ENCODE data around the gene PRKAG2.

DNA sequence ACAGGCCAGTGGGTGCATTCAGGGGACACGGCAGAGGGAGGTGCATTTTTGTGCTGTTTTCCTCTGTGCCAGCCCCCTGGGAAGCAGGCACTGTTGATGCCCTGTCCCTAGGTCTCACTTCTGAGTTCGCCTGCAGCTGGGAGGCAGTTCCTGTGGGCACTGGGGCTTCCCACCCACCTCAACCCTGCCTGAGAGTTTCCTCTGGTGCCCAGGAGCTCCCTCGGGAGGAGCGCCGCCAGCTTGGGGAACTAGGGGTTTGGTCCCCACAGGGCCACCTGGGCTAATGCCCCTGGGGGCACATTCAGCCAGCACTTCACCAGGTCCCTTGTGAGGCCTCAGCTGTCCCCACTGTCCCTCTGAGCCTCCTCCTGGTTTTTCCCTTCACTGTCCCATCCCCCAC lies 179.0 kb downstream of the PRKAG2 start:
- TF ChIP-seq, protein P1, sequence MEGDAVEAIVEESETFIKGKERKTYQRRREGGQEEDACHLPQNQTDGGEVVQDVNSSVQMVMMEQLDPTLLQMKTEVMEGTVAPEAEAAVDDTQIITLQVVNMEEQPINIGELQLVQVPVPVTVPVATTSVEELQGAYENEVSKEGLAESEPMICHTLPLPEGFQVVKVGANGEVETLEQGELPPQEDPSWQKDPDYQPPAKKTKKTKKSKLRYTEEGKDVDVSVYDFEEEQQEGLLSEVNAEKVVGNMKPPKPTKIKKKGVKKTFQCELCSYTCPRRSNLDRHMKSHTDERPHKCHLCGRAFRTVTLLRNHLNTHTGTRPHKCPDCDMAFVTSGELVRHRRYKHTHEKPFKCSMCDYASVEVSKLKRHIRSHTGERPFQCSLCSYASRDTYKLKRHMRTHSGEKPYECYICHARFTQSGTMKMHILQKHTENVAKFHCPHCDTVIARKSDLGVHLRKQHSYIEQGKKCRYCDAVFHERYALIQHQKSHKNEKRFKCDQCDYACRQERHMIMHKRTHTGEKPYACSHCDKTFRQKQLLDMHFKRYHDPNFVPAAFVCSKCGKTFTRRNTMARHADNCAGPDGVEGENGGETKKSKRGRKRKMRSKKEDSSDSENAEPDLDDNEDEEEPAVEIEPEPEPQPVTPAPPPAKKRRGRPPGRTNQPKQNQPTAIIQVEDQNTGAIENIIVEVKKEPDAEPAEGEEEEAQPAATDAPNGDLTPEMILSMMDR (IDR thresholded peaks at IDR 0.05), result no peak
- TF ChIP-seq POLR2A (IDR thresholded peaks at IDR 0.05), result no peak

Data from thyroid gland (tissue), 4 donors.